DMS79 (cell line): ENCODE measurements around the gene DYNLT1.
"Not testable (repeated sequence)": the region's sequence is repeated elsewhere in the genome, so short reads cannot be mapped to it uniquely, and the experiment has no call there.

Experiments used
- DNase-seq: peaks from one replicate; lab custom pipeline; 2025; lab: John Stamatoyannopoulos, UW

The DYNLT1 gene

DNA sequence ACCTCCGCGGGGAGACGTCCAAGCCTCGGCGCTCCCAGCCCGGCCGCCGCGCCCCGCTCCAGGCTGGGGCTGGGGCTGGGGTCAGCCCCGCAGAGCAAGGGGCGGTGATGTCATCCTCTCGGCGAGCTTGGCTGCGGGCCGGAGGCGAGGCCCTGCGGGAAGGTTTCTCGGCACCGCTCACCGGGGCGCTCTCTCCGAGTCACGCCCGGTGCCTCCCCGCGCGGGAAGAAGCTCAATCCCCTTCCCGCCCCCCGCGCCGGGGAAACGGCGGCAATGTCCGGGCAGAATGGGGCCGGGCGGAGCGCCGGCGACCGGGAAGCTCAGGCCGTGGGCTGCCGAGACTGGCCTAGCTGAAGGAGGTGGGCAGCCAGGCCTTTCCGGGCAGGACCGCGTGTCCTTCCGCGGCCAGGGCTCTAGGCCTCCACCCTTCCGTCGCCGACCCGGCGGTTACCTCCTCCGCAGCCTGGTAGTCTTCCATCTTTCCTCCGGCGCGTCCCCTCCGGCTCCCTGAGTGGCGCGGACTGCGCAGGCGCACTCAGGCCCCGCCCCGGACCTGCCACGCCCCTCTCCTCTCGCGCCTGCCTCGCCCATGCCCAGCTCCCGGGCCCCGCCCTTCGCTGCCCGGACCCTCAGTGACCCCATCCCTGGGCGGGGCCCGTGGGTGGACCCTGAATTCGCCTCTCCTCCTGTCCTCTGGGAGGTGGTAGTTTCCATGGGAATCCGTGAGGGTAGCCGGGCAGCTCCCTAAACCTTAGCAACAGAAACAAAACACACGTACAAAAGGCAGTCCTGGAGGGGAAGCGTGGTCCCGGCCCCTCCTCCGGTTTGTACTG, at the start of gene DYNLT1:
Gene DYNLT1 (minus strand): TSS at position 513 of the 833 bp plus-strand sequence. CDS start 35 bp downstream, at position 478.
- peak; percentile 79 for DNase-seq

DNA sequence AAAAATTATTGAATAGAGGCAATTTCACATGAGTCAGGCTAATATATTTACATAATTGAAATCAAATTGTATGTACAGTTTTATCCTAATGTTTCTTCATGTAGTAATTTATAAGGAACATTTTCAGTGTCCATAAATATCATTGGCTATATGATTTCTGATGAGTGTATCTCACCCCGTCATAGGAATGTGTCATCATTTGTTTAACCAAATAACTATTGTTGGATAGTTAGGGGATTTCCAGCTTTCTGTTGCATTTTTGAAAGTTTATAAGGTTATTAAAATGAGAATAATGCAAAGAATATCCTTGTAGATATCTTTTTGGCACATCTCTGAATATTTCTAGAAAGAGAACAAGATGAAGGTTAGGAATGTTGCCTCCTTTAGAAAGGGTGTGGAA, 44.3 kb upstream of the DYNLT1 start:
- DNase-seq = no peak

DNA sequence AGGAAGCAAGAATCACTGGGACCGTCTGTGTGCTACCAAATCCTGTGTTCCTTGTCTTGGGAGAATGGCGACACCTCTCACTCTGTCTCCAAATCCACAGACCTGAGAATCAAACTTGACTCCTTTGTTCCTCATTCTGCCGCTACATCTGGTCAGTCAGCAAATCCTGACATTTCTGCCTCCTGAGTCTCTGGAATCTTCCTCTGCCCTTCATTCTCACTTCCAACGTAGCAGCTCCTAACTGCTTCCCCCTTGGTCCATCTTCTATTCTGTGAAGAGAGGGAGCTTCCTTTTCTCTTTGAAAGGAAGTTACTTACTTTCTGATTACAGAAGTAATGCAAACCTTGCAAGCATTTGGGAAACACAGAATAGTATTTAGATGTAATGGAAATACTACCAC, 43.0 kb upstream of the DYNLT1 start:
- DNase-seq = no peak

DNA sequence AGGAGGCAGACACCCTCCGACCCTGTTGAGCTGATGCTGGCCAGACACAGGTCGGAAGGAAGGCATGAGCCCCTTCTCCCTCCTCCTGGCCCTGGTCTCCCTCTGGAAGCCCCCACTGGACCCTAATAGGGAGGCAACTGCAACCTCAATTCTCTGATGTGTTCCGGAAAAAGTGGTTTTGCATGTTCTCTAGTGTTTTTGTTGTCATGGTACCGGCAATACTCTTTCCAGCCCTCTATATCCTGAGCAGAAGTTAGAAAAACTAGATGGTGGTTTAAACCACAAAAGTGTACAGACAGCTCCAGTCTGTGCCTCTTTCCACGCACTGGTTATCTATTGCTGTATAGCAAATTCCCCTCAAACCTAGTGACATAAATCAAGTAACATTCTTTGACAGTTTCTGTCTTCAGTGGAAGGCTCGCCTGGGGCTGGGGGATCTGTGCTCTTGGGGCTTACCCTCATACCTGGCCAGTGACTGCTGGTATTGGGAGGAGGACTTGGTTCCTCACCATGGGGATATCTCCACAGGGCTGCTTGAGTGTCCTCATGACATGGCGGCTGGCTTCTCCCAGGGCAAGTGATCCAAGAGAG, 42.3 kb upstream of the DYNLT1 start:
- DNase-seq = no peak

DNA sequence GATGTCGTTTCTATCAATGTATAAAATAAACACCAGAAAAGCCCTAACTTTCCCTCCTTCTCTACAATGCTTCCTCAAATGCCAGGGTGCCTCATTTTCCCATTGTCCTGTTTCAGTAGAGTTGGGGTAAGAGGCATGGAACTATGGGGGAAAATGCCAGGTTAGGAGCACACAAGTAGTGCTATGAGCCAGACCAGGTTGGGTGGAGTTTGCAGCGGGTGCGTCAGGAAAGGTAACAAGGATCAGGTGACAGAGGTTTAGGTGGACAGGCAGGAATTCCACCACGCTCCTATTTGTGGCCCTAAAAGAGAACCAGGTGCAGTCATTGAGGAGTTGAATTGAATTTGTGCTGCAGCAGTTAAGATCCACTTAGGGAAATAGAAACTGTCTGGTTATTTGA, 41.8 kb upstream of the DYNLT1 start:
- DNase-seq = no peak

DNA sequence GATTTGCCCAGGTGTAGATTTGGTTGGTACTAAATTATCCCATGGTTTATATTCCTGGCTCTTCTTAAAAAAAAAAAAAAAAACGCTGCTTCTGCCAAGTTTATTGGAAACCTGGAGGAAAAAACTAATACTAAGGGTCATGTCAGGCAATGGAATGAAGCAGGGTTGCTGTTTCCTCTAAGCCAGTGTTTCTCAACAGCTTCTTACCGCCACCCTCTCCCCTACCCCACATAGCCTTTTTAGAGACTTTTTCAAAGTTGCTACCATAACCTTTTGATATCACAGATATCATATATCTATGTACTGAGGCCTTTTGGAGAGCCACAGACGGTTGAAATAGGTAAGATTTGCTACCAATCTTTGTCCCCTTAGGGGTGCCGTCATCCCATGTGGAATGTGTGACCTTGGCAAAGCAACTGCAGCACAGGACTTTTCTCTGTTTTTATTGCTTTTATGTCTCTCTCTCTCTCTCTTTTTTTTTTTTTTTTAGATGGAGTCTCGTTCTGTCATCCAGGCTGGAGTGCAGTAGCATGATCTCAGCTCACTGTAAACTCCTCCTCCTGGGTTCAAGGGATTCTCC, 40.3 kb upstream of the DYNLT1 start:
- no peak for DNase-seq

DNA sequence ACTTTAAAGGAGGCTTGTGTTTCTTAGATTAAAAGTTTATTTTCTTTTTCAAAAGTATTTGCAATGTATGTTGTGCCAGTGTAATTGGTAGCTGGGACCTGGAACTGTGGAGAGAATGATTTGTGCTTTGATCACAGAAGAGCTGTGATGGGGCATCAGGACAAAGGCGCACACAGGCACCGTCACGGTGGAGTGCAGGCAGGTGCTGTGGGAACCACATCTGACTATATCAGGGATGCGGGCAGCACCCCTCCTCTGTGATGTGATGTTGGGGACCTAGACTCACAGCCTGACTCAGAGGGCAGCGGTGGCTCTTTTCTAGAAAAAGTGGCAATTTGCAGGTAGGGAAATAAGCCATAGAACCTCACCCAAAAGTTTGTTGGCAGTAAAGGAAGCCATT, 39.8 kb upstream of the DYNLT1 start:
- no peak for DNase-seq

DNA sequence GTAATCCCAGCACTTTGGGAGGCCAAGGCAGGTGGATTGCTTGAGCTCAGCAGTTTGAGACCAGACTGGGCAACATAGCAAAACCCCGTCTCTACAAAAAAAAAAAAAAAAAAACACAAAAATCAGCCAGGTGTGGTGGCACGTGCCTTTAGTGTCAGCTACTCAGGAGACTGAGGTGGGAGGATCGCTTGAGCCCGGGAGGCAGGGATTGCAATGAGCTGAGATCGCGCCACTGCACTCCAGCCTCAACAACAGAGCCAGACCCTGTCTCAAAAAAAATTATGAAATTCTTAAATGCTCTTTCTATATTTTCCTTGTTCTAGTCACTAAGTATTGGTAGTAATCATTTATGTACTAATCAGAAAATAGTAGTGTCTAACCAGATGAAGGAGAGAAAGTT, 35.9 kb upstream of the DYNLT1 start:
- DNase-seq = no peak

DNA sequence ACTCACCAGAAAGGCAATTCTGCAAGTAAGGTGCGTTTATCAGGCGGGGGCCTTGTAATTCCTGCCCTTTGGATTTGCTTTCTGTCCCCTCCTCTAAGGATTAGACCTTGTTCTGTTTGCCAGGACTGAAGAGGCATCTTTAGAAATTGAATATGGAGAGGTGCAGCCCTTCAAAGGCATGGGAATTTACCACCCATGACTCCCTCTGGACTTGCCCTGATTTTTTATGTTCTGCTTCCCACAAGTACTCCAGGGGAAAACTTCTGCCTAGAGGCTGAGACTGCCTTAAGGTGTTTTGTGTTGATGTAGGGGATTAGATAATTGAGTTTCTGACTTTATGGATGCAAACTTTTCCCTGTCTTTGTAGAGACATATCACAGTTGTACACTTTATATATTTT, 35.5 kb upstream of the DYNLT1 start:
- no peak for DNase-seq

DNA sequence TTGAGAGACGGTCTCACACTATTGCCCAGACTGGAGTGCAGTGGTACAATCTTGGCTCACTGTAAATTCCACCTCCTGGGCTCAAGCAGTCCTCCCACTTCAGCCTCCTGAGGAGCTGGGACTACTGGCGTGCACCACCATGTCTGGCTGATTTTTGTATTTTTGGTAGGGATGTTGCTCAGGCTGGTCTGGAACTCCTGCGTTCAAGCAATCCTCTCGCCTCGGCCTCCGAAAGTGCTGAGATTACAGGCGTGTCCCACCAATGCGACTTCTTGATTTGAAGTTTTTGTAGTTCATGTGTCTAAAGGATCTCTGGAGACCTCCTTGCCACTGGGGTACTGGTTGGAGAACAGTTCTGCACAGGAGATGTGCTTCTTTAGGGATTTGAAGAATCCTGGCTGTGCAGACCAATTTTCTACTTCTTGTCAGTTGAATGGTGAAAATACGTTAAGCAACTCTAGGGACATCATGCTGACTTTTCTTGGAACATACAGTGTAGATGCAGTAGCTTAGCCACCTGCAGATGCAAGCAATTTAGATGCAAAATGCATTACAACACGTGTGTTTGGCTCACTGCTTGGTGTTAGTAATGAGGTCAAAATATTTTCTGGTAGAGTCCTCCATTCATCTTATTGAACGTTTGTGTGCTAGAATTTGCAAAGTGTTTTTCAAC, 33.5 kb upstream of the DYNLT1 start:
- no peak for DNase-seq

DNA sequence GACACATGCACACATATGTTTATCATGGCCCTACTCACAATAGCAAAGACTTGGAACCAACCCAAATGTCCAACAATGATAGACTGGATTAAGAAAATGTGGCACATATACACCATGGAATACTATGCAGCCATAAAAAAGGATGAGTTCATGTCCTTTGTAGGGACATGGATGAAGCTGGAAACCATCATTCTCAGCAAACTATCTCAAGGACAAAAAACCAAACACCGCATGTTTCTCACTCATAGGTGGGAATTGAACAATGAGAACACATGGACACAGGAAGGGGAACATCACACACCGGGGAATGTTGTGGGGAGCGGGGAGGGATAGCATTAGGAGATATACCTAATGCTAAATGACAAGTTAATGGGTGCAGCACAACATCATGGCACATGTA, 32.6 kb upstream of the DYNLT1 start:
- not testable (repeated sequence) for DNase-seq

DNA sequence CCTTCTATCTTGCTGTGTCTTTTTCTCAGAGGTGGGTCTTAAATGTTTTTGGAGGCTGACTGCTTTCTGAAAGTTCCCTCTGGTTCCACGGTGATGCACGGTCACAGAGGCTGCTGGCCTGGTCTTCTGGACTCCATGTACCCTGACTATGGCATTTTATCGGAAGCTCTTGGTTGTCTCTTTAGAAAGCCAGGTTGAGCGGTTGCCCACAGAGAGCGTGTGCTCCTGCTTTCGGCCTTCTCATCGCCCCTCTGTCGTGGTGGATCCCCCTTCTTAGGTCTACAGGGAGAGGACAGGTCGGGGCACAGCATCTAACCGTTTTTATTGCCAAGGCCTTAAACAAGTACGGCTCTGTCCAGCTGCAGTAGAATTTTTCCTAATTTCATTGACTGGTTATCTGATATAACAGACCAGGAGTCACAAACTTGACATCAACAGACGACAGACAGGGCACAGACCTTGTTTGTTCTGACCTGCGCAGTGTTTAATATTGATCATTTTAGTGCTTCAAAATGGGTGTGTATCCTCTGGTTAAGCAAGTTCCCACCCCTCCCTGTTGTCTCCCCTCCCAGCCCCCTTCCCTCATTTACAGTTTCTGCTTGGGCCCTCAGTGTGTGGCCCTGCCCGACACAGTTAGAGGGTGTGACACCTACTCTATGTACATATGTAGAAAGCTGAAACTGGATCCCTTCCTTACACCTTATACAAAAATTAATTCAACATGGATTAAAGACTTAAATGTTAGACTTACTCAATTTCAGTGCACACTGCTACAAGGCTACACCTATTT, 30.0 kb upstream of the DYNLT1 start:
- no peak for DNase-seq

DNA sequence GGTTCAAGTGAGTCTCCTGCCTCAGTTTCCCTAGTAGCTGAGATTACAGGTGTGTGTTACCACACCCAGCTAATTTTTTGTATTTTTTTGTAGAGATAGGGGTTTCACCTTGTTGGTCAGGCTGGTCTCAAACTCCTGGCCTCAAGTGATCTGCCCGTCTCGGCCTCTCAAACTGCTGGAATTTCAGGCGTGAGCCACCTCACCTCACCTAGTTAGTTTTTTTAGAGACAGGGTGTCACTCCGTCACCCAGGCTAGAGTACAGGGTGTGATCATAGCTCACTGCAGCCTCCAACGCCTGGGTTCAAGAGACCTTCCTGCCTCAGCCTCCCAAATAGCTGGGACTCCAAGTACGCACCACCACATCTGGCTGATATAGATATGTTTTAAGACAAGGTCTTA, 28.2 kb upstream of the DYNLT1 start:
- no peak for DNase-seq

DNA sequence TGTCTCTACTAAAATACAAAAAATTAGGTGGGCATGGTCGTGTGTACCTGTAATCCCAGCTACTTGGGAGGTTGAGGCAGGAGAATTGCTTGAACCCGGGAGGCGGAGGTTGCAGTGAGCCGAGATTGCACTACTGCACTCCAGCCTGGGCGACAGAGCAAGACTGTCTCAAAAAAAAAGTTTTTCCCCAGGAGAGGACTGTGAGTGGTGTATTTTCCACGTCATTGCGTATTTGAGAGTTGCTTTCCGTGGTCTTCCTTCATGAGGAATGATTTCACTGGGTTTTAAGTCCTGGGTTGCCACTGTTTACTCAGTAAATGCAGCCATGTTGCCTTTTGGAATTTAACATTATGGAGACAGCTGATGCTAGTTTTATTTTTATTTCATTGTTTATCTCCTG, 27.6 kb upstream of the DYNLT1 start:
- DNase-seq = peak; percentile 49

DNA sequence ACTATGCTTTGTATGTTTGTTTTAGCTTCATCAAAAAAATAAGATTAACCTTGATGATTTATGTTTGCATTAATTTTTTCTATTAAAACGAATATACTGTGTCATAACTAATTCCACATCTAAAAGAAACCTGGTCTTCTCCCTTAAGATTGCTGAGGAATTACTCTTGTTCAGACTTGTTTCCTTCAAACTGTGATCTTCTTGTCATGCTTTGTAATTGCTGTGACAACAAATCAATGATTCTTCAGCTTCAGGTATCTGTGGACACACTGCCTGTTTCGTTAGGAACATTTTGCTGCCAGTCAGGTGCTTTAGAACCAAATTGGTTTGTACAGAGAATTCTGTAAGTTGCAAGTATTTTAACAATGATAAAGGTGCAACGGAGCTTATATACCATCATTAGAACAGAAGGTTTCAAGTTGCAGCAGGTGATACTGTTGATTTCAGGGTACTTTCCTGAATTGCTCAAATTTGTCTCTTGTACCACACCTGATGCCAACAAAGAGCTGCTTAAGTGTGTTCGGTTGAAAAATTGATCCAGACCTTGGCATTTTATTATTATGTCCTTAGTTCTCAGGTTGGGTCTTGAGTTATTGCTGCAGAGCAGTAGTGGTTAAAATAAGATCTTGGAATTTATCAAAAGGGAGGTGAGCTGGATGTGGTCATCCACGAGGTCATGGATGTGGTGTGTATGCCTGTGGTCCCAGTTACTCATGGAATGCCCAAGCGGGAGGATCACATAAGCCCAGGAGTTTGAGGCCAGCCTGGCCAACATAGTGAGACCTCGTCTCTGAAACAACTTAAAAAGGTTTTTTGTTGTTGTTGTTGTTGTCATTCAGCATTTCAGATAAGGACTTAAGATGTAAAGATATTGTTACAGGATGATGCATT, 24.8 kb upstream of the DYNLT1 start:
- peak; percentile 52 for DNase-seq

DNA sequence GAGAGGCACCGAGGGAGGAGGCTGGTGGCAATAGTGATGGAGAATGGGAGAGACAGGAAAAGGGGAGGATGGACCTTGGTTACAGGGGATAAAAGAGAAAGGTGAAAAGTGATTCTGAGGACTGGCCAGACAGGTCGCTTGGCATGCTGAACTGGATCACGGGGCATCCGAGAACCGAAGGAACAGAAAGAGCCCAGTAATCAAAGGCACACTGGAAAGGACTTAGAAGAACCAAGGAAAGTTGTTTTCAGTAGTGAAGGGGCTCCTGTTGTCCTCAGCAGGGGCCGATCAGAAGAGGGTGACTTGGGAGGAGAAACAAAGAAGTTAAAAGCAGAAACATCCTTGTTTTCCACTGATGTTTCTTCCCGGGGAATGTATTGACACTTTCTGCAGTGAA, 24.2 kb upstream of the DYNLT1 start:
- no peak for DNase-seq

DNA sequence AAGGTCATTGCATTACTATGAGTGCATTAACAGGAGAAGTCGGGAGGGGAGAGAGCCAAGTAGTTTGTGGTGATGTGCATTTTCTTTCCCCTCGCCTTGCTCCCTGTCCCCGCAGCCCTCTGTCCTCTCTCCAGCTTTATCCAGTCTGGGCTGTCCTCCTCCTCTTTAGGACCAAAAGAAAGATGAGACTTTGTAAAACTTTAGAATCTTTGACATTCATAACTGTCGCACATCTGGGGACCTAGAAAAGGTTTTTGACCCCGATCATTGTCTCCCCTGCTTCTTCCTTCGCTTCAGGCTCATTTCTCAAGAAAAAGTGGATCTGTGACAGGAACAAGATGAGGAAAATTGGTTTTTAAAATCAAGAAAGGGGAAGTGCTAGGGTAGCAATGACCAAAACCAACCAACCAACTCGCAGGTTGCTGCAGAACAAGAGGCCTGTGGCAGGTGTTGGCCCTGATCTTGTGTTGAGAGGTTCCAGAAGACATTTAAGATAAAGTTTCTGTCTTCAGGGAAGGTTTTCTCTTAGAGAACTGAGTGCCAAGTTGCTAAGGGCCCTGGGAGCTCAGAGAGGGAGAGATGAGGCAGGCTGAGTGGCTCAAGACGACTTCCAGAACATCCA, 22.9 kb upstream of the DYNLT1 start:
- no peak for DNase-seq

DNA sequence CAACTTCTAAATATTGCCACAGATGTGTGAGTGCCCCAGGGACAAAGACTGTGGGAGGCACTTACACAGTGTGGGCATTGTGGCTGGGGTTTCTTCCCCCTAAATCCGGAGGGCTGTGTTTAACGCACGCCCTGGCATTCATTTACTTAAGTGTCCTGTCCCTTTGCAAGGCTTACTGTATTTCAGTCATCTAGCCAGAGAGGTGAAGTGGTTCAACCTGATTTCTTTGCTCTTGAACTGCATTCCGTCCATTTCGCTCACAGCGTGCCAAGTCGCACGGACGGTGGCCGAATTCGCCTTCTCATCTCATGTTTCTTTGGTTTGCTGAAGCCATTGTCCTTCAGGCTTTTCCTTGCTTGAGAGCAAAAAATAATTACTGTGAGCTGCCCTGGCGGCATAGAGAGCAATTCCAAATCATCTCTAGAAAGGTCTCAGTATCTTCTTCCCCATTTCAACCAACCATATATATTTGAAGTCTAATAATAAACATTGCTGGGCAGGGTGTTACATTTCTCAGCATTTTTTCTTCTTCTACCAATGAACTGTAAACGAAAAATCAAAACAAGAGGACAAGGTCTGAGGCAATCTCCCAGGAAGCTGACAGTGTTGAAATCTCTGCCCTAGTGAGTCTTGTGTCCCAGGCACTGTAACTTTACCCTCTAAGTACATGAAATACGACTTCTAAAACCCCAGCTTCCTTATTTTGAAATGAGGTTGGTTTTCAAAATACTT, 22.3 kb upstream of the DYNLT1 start:
- DNase-seq = peak; percentile 88

DNA sequence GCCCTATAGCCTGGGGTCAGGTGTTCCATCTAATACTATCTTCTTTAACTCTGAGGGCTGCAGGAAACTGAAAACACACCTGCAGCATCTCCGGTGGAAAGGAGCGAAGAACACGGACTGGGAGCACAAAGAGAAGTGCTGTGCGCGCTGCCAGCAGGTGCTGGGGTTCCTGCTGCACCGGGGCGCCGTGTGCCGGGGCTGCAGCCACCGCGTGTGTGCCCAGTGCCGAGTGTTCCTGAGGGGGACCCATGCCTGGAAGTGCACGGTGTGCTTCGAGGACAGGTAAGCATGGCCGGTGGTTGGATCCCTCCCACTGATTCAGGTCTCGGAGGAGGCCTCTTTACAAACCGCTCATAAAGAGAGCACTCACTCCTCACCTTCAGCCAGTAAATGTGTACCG, 20.8 kb upstream of the DYNLT1 start:
- peak; percentile 54 for DNase-seq

DNA sequence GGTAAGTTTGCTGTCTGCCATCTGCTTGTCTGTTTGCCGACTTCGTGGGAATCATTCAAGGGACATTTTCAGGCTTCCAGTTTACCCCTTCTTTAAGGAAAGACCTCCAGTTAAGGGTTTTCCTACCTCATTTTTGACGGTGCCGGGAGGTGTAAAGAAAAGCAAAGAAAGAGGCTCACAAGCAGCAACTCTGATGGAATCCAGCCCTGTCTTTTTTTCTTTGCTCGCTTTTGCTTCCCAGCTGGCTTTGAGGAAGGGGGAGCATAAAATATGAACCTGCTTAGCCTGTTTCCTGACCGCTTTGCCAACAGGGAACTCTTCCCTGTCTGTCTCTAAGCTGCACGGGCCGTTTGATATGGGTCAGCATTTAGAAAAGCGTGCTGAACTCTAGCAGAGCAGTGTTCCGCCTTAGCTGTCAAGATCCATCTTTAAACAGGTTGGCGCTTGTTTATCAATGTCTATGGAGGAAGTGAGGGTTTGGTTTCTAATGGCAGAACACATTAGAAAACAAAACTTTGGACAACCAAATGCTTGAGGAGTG, 19.2 kb upstream of the DYNLT1 start:
- DNase-seq = peak; percentile 86
